ENCODE measurements around the gene SPC25. TPM values are rescaled to one million over a fixed set of nuclear protein-coding genes. Genes with fewer than 3 reads are reported as not detected.

Gene SPC25
- total RNA-seq, 3 donors from 2014 or later (not counting 1 experiment from before 2014, with no cell fraction given) = 0.45 to 1.0 TPM; not detected in 1

- no peak overlapping the region for H3K4me3 ChIP-seq (ENCODE audit: low read length)
- no peaks in the 10 kb centered on the region for H3K36me3 ChIP-seq (ENCODE audit: control insufficient read depth, insufficient read depth, low read length)
- no peaks in the 10 kb centered on the region for H3K9me3 ChIP-seq (ENCODE audit: control insufficient read depth, insufficient read depth, low read length)
- H3K27ac ChIP-seq (ENCODE audit: low read length) = no peak overlapping the region
- intact Hi-C loops (cut with micrococcal nuclease) = no loop called here
- H3K9me3 Mint-ChIP-seq = no peaks in the 10 kb centered on the region
- H3K27me3 ChIP-seq (ENCODE audit: control insufficient read depth, insufficient read depth, low read length) = no peaks in the 10 kb centered on the region
- no peak overlapping the region for H3K4me3 Mint-ChIP-seq
- no peaks in the 10 kb centered on the region for H3K36me3 Mint-ChIP-seq
- no peak for TF ChIP-seq CTCF (IDR thresholded peaks at IDR 0.05)
- peaks cover 0 to 7% of the 10 kb centered on the region in 2 donors for H3K27me3 Mint-ChIP-seq (ENCODE audit: low read depth in 2 of 2)
- ATAC-seq (no peak), DNase-seq (no peak)
- H3K27ac Mint-ChIP-seq = no peak overlapping the region
- 81% methylated on average over 3 of the region's 3 CpGs for WGBS (ENCODE audit: insufficient coverage)
- peaks cover 0 to 8% of the 10 kb centered on the region in 2 donors for H3K4me1 Mint-ChIP-seq
- H3K4me1 ChIP-seq (ENCODE audit: control insufficient read depth, insufficient read depth, low read length) = no peaks in the 10 kb centered on the region
These were observed 47.0 kb downstream of the SPC25 start for GRCh38 chr2:168843253-168843652.

GRCh38 chr2:168841445-168841844 is 48.8 kb downstream of the SPC25 start:
- Histone ChIP-seq H3K27ac (ENCODE audit: low read length) (no peak overlapping the region), H3K9me3 (ENCODE audit: control insufficient read depth, insufficient read depth, low read length) (no peaks in the 10 kb centered on the region), H3K36me3 (ENCODE audit: control insufficient read depth, insufficient read depth, low read length) (no peaks in the 10 kb centered on the region), H3K4me3 (ENCODE audit: low read length) (no peak overlapping the region), H3K27me3 (ENCODE audit: control insufficient read depth, insufficient read depth, low read length) (no peaks in the 10 kb centered on the region), H3K4me1 (ENCODE audit: control insufficient read depth, insufficient read depth, low read length) (no peaks in the 10 kb centered on the region)
- Mint-ChIP-seq H3K4me1 (peaks cover 0 to 8% of the 10 kb centered on the region in 2 donors), H3K36me3 (no peaks in the 10 kb centered on the region), H3K9me3 (no peaks in the 10 kb centered on the region), H3K27me3 (ENCODE audit: low read depth in 2 of 2) (peaks cover 0 to 7% of the 10 kb centered on the region in 2 donors), H3K4me3 (no peak overlapping the region), H3K27ac (no peak overlapping the region)
- ATAC-seq = no peak
- DNase-seq = no peak
- WGBS (ENCODE audit: insufficient coverage) = 95% methylated on average over 2 of the region's 2 CpGs
- intact Hi-C loops (cut with micrococcal nuclease) = no loop called here
- TF ChIP-seq CTCF (IDR thresholded peaks at IDR 0.05) = no peak

GRCh38 chr2:168835969-168836368 is 54.3 kb downstream of the SPC25 start:
- Histone ChIP-seq H3K36me3 (ENCODE audit: control insufficient read depth, insufficient read depth, low read length) (no peaks in the 10 kb centered on the region), H3K4me3 (ENCODE audit: low read length) (no peak overlapping the region), H3K9me3 (ENCODE audit: control insufficient read depth, insufficient read depth, low read length) (no peaks in the 10 kb centered on the region), H3K4me1 (ENCODE audit: control insufficient read depth, insufficient read depth, low read length) (no peaks in the 10 kb centered on the region), H3K27me3 (ENCODE audit: control insufficient read depth, insufficient read depth, low read length) (no peaks in the 10 kb centered on the region), H3K27ac (ENCODE audit: low read length) (no peak overlapping the region)
- intact Hi-C loops (cut with micrococcal nuclease) = no loop called here
- no peak for DNase-seq
- Mint-ChIP-seq H3K27ac (no peak overlapping the region), H3K36me3 (no peaks in the 10 kb centered on the region), H3K9me3 (no peaks in the 10 kb centered on the region), H3K4me3 (no peak overlapping the region), H3K27me3 (ENCODE audit: low read depth in 2 of 2) (no peaks in the 10 kb centered on the region), H3K4me1 (no peaks in the 10 kb centered on the region)
- no peak for TF ChIP-seq CTCF (IDR thresholded peaks at IDR 0.05)
- ATAC-seq = no peak
- WGBS (ENCODE audit: insufficient coverage) = 100% methylated on average over 2 of the region's 2 CpGs

- Mint-ChIP-seq H3K36me3 (no peaks in the 10 kb centered on the region), H3K4me3 (no peak overlapping the region), H3K4me1 (no peaks in the 10 kb centered on the region), H3K27me3 (ENCODE audit: low read depth in 2 of 2) (peaks cover 0 to 3% of the 10 kb centered on the region in 2 donors), H3K9me3 (no peaks in the 10 kb centered on the region), H3K27ac (no peak overlapping the region)
- H3K4me3 ChIP-seq (ENCODE audit: low read length) = no peak overlapping the region
- no peak overlapping the region for H3K27ac ChIP-seq (ENCODE audit: low read length)
- no peak for DNase-seq
- no peak for TF ChIP-seq CTCF (IDR thresholded peaks at IDR 0.05)
- no peak for ATAC-seq
- intact Hi-C loops (cut with micrococcal nuclease) = no loop called here
- H3K9me3 ChIP-seq (ENCODE audit: control insufficient read depth, insufficient read depth, low read length) = no peaks in the 10 kb centered on the region
- H3K36me3 ChIP-seq (ENCODE audit: control insufficient read depth, insufficient read depth, low read length) = no peaks in the 10 kb centered on the region
- no peaks in the 10 kb centered on the region for H3K4me1 ChIP-seq (ENCODE audit: control insufficient read depth, insufficient read depth, low read length)
- peaks cover 2% of the 10 kb centered on the region for H3K27me3 ChIP-seq (ENCODE audit: control insufficient read depth, insufficient read depth, low read length)
These were observed 58.6 kb downstream of the SPC25 start for GRCh38 chr2:168831662-168832061.
